PC-3 (cell line): ENCODE data around the gene HMX3. TPM values are rescaled to one million over a fixed set of nuclear protein-coding genes. Genes with fewer than 3 reads are reported as not detected.

ENCODE experiments used
- ATAC-seq: fragments of 200-7000 bp; cut with Tn5 transposase; 2 replicates; pipeline ENCODE4 v1.9.1; 2020; ENCODE audit warnings: mild to moderate bottlenecking, moderate library complexity
- BruUV-seq: library from RNA; stranded (reverse); fragments of 400-500 nt; replicated peaks from 2 replicates; lab custom pipeline; 2021; lab: Mats Ljungman, UMichigan
- CTCF ChIA-PET: fragments of 300-600 bp; sonication (Branson Sonifier 250); formaldehyde crosslinking; loops from one replicate; lab custom pipeline; 2022; ENCODE audit warnings: antibody characterized with exemption; lab: Charles Lee
- POLR2A ChIA-PET: fragments of 300-600 bp; sonication (Branson Sonifier 250); formaldehyde crosslinking; loops from one replicate; lab custom pipeline; 2022; ENCODE audit warnings: antibody characterized with exemption; ENCODE audit not compliant: unreplicated experiment; lab: Charles Lee
- DNase-seq: peaks from one replicate; pipeline ENCODE4 v3.0.0-alpha.2; 2015
- H2AFZ ChIP-seq: fragments of 300-600 bp; sonication (generic); 2 replicates; pipeline ENCODE4 v1.6.0; 2016; ENCODE audit warnings: antibody characterized with exemption, low read length
- H3F3A ChIP-seq: fragments of 300-600 bp; sonication (generic); one replicate; pipeline ENCODE4 v1.6.0; 2017; ENCODE audit warnings: antibody characterized with exemption, low read length, control low read depth, mild to moderate bottlenecking; ENCODE audit not compliant: unreplicated experiment
- H3K27ac ChIP-seq: fragments of 300-600 bp; sonication (generic); 2 replicates; pipeline ENCODE4 v1.5.1; 2016; ENCODE audit warnings: mild to moderate bottlenecking, low read length
- H3K27me3 ChIP-seq: fragments of 300-600 bp; sonication (generic); 2 replicates; pipeline ENCODE4 v1.6.1; 2016; ENCODE audit warnings: low read length, mixed read lengths
- H3K36me3 ChIP-seq: fragments of 300-600 bp; sonication (generic); 2 replicates; pipeline ENCODE4 v1.6.1; 2016; ENCODE audit warnings: low read depth, mixed run types, low read length, mixed read lengths
- H3K4me1 ChIP-seq: fragments of 300-600 bp; sonication (generic); 2 replicates; pipeline ENCODE4 v1.5.1; 2016; ENCODE audit warnings: low read length; ENCODE audit not compliant: insufficient read depth
- H3K4me2 ChIP-seq: fragments of 300-600 bp; sonication (generic); 2 replicates; pipeline ENCODE4 v1.6.0; 2016; ENCODE audit warnings: low read length
- H3K4me3 ChIP-seq: fragments of 300-600 bp; sonication (generic); 2 replicates; pipeline ENCODE4 v1.5.1; 2016; ENCODE audit warnings: mild to moderate bottlenecking, low read length, mixed read lengths
- H3K79me2 ChIP-seq: fragments of 300-600 bp; sonication (generic); 2 replicates; pipeline ENCODE4 v1.6.1; 2017; ENCODE audit warnings: low read length, mixed read lengths
- H3K9ac ChIP-seq: fragments of 300-600 bp; sonication (generic); 2 replicates; pipeline ENCODE4 v1.6.0; 2016; ENCODE audit warnings: mild to moderate bottlenecking, low read length
- H3K9me2 ChIP-seq: fragments of 300-600 bp; sonication (generic); replicated peaks from 2 replicates; pipeline ENCODE4 v1.6.1; 2016; ENCODE audit warnings: mixed run types, low read length, mixed read lengths
- H3K9me3 ChIP-seq: fragments of 300-600 bp; sonication (generic); 2 replicates; pipeline ENCODE4 v1.6.1; 2016; ENCODE audit warnings: low read length, mixed read lengths
- H4K20me1 ChIP-seq: fragments of 300-600 bp; sonication (generic); 2 replicates; pipeline ENCODE4 v1.6.1; 2016; ENCODE audit warnings: low read length, mixed read lengths
- EZH2 ChIP-seq: fragments of 300-600 bp; sonication (generic); IDR thresholded peaks from one replicate; pipeline ENCODE4 v1.6.1; 2017; ENCODE audit warnings: antibody characterized with exemption, mild to moderate bottlenecking, low read length; ENCODE audit not compliant: unreplicated experiment
- EZH2phosphoT487 ChIP-seq: fragments of 300-600 bp; sonication (generic); IDR thresholded peaks from 2 replicates; pipeline ENCODE4 v1.6.1; 2018; ENCODE audit warnings: mild to moderate bottlenecking, antibody characterized with exemption, low read length, borderline replicate concordance
- intact Hi-C: fragments of 100-400 bp; cut with micrococcal nuclease; formaldehyde crosslinking; loops from 2 replicates; pipeline ENCODE4 v1.9.0; 2023
- total RNA-seq: library from RNA; depleted of rRNA; stranded (reverse); fragments of >200 nt; gene quantifications from 2 replicates; pipeline ENCODE4 v1.2.3, GENCODE V29; 2014
- TF ChIP-seq, protein P1 (sequence below): fragments of 300-600 bp; sonication (generic); conservative IDR thresholded peaks from 2 replicates; pipeline ENCODE4 v1.5.1; 2017; ENCODE audit warnings: antibody characterized with exemption, low read depth, mild to moderate bottlenecking, low read length

HMX3 gene
- total RNA-seq, 1 experiment from 2014 or later: 0.51 TPM

DNA sequence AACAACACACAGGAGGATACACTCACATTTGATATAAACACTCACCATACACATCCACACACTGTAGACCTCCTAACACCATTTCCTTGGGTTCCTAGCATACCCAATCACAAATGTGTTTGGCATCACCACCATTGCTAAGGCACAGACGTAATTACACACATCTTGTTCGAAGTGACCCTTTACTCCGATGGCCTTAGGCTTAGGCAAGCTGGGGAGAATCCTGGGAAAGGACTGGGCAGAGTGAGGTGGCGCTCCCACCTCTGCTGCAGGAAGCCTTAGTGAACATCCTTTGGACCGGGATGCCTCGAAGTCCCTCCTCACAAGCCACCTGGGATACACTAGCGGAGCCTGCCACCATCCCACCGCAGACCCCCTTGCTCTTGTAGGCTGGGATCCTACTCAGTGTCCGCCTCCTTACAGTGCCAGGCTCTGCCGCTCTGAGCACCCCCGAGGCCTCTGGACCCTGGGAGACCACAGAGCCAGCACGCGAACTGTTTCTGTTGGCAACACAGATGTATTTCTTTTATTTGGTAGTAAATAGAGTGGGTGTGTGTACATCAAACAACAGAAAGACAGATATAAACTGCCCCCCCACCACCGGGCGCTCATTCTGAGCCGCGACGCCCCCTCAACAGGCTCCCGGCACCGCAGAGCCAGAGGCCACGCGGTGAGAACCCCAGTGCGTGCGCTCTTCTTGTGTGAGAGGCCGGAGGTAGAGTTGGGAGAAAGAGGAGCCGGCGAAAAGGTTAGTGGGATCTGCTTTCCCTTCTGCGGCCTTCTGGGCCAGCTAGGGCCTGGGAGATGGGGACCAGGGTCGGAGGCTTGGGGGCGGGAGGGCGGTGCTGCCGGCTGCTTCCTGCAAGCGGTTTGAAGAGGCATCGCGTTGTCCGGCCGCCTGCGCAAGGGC, 6.3 kb downstream of the HMX3 start:
- TF ChIP-seq EZH2 (no peak), EZH2phosphoT487 (no peak)
- TF ChIP-seq, protein P1, sequence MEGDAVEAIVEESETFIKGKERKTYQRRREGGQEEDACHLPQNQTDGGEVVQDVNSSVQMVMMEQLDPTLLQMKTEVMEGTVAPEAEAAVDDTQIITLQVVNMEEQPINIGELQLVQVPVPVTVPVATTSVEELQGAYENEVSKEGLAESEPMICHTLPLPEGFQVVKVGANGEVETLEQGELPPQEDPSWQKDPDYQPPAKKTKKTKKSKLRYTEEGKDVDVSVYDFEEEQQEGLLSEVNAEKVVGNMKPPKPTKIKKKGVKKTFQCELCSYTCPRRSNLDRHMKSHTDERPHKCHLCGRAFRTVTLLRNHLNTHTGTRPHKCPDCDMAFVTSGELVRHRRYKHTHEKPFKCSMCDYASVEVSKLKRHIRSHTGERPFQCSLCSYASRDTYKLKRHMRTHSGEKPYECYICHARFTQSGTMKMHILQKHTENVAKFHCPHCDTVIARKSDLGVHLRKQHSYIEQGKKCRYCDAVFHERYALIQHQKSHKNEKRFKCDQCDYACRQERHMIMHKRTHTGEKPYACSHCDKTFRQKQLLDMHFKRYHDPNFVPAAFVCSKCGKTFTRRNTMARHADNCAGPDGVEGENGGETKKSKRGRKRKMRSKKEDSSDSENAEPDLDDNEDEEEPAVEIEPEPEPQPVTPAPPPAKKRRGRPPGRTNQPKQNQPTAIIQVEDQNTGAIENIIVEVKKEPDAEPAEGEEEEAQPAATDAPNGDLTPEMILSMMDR: no peak
- intact Hi-C loops: no loop called here
- Histone ChIP-seq H3K4me1 (peaks cover 6% of the 10 kb centered on the region; the same call in 1 of the 2 replicates), H3K4me3 (no peak overlapping the region), H4K20me1 (no peaks in the 10 kb centered on the region), H3K27me3 (peaks cover 52% of the 10 kb centered on the region), H3K27ac (no peak overlapping the region), H3K9ac (no peak overlapping the region), H3K79me2 (no peaks in the 10 kb centered on the region), H3K36me3 (no peaks in the 10 kb centered on the region), H3K9me3 (no peaks in the 10 kb centered on the region), H2AFZ (no peak overlapping the region), H3K4me2 (no peak overlapping the region), H3F3A (no peaks in the 10 kb centered on the region), H3K9me2 (no peaks in the 10 kb centered on the region)
- DNase-seq: no peak
- CTCF ChIA-PET: no interaction called here
- no peak for ATAC-seq
- POLR2A ChIA-PET: interaction anchor here (0.6 kb wide), 1 partner anchor 12 kb away, joined by 5 read pairs; the partner anchor contains the start of gene BUB3
- no TSS peak for BruUV-seq

DNA sequence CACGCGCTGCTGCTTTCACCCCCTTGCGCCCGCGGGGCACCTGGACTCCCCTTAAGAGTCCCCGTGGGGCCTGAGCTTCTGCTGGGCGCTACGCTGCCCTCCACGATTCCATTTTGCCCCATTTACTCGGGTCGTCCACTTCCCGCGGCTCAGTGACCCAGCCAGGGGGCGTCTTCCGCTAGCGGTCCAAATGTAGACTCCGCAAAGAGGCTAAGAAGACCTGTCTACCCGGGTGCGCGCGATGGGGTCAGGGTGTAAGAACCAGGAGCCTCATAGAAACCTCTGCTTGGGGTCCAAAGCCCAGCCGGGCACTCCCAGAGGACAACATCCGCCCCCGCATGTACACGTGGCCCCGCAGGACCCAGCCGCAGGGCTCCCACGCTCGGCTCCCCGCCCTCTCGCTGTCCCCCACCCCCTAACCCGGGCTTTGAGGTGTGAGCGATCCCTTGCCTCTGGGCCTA, 7.0 kb downstream of the HMX3 start:
- H2AFZ ChIP-seq: no peak overlapping the region
- no peak overlapping the region for H3K9ac ChIP-seq
- ATAC-seq (no peak), DNase-seq (no peak)
- no peak overlapping the region for H3K4me2 ChIP-seq
- no peak overlapping the region for H3K4me3 ChIP-seq
- no peaks in the 10 kb centered on the region for H3K36me3 ChIP-seq
- CTCF ChIA-PET: no interaction called here
- TF ChIP-seq, protein P1: no peak
- TF ChIP-seq EZH2: no peak
- TF ChIP-seq EZH2phosphoT487: no peak
- intact Hi-C loops: no loop called here
- H3K4me1 ChIP-seq: 0 out of 2 replicates have a peak, but pooled peaks cover 6% of the 10 kb centered on the region
- no peaks in the 10 kb centered on the region for H3K79me2 ChIP-seq
- no TSS peak for BruUV-seq
- no peaks in the 10 kb centered on the region for H4K20me1 ChIP-seq
- H3K27ac ChIP-seq: no peak overlapping the region
- H3K9me3 ChIP-seq: no peaks in the 10 kb centered on the region
- H3K9me2 ChIP-seq: no peaks in the 10 kb centered on the region
- no peaks in the 10 kb centered on the region for H3F3A ChIP-seq
- POLR2A ChIA-PET: interaction anchor here (0.6 kb wide), 1 partner anchor 11 kb away, joined by 5 read pairs; the partner anchor contains the start of gene BUB3
- H3K27me3 ChIP-seq: peaks cover 45% of the 10 kb centered on the region
